RCC 7860 (cell line): Measurements from ENCODE around the gene MPDU1.

Experiments
- DNase-seq: peaks from one replicate; pipeline ENCODE4 v3.0.0-alpha.2; 2015; ENCODE audit warnings: low spot score
- FAIRE-seq: peaks from 2 replicates; lab custom pipeline; 2012; peaks lifted over from hg19 to GRCh38; lab: Jason Lieb, UNC

MPDU1 gene

GRCh38 chr17:7583253-7584109, at the start of gene MPDU1:
MPDU1 (plus strand) TSS chr17:7583852; CDS start chr17:7583863, 11 bp downstream.
- DNase-seq (peak; percentile 85), FAIRE-seq (peak; percentile 17)

GRCh38 chr17:7538050-7538449, 45.6 kb upstream of the MPDU1 start:
- DNase-seq, result no peak
- no peak for FAIRE-seq

DNA sequence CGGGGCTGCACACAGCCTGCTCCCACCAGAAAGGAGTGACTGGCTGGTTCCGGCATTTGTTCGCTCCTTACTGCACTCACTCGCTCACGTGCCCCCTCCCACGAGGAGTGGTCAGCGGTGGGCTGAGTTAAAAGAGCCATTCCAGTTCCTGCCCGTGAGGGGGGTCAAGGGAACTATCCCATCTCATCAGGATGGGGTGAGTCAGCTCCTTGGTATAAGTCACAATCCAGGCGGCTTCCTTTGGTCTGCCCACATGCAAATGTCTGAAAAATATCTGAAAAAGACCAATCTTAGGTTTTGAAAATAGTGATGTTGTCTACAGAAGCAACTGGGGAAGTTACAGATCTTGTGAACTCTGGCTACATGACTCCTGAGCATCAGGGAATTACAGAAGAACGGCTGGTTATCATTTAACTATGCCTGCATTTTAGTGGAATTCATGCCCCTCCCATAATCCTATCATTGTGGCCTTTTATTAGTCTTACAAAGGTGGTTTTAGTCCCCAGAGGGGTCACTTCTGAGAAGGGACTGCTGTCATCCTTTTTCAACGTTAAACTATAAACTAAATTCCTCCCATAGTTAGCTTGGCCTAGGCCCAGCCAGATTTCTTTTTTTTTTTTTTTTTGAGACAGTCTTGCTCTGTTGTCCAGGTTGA, 44.6 kb upstream of the MPDU1 start:
- DNase-seq (no peak), FAIRE-seq (no peak)

DNA sequence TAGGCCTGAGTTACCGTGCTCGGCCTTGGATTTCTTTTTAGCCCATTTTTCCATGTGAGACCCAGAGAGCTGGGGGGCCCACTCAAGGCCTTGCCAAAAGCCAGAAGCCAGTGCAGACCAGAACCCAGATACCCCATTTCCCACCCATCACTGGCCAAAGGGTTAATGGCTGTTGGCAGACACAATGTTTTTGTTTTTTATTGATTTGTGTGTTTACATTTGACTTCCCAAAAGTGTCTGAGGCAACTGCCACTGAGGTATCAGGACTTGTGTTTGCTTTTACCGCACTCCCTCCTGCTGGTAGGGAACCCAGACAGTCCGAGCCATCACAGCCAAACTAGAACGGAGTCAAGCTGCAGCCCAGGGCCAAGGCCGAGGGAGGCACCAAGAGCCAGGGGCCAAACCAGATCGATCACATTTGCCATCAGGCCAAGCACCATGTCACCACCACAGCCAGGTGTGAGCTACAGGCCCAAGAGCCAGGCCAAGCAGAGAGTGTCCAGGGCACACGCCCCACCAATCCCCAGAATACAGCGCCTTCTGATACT, 42.5 kb upstream of the MPDU1 start:
- no peak for FAIRE-seq
- DNase-seq, result no peak

GRCh38 chr17:7544911-7545310, 38.7 kb upstream of the MPDU1 start:
- no peak for FAIRE-seq
- no peak for DNase-seq

DNA sequence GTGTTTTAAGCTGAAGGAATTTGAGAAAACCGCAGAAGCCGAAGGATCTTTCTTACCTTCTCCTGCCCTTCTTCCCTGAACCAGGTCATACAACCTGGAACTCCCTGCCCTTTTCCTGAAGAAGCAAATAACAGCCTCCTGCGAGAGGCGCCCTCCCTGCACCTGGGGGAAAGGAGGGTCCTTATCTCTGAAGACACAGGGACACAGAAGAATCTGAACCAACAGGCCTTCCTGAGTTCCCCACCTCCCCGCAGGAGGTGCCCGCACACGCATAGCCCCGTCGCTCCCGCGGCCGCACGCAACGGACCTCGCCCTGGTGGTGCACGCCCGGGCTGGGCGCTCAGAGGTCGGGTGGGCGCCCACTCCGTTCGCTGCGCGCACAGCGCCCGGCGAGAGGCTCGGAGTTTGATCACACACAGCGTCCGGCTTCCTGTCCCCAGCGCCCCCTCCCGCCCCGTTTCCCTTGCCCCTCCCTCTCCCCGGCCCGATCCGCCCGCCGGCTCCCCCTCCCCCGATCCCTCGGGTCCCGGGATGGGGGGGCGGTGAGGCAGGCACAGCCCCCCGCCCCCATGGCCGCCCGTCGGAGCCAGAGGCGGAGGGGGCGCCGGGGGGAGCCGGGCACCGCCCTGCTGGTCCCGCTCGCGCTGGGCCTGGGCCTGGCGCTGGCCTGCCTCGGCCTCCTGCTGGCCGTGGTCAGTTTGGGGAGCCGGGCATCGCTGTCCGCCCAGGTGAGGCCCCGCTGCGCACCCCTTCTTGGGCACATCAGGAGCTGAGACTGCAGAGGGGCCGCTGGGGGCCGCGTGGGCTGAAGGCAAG, 34.9 kb upstream of the MPDU1 start, which contains the start of gene TNFSF12:
TNFSF12 (plus strand) TSS at position 474 of the 816 bp plus-strand sequence; CDS start at position 570, 96 bp downstream.
- no peak for DNase-seq
- no peak for FAIRE-seq

DNA sequence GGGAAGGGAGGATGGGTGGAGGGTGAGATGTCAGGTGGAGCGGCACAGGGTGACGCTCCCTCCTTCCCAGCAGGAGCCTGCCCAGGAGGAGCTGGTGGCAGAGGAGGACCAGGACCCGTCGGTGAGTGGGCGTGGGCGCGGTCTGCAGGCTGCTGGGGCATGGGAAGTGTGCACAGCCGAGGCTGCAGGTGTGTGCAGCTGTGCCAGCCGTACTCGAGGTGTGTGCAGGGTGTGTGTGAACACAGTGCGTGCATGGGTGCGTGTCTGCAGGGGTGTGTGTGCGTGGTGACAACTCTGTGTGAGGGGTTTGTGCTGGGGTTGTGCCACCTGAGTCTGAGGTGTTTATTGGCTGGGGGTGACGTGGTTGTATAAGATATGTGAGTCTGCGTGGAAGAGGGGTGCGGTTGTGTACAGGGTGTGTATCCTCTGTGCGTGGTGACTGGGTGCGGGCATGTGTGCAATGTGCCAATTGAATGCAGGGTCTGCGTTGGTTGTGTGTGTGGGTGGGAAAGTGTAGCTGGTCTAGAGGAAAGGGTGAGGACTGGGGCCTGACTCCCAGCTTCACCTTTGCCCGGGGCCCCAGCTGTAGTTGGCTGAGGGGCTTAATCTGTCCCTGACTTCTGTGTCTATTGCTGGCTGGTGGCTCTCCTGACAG, 34.1 kb upstream of the MPDU1 start:
- FAIRE-seq (no peak), DNase-seq (no peak)

GRCh38 chr17:7550344-7550743, 33.3 kb upstream of the MPDU1 start:
- DNase-seq (no peak), FAIRE-seq (no peak)

GRCh38 chr17:7551396-7551795, 32.3 kb upstream of the MPDU1 start:
- DNase-seq (no peak), FAIRE-seq (no peak)

- no peak for FAIRE-seq
- no peak for DNase-seq
Observed at GRCh38 chr17:7552621-7553051, 31.0 kb upstream of the MPDU1 start.

DNA sequence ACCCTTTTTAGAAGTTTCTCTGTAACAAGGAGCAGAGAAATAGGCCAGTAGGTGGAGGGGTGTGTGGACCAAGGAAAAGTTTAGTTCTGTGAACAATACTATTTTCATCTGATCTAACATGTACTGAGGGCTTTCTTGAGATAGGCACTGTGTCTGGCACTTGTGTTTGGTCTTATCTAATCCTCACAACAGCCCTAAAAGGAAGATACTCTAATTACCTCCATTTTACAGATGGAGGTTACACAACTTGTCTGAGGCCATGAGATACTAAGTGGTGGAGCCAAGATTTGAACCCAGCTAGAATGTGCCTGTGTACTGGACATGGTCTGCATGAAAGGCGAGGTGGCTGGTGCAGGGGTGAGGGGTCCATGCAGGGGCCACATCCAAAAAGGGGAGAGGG, 30.3 kb upstream of the MPDU1 start:
- no peak for FAIRE-seq
- DNase-seq, result no peak

DNA sequence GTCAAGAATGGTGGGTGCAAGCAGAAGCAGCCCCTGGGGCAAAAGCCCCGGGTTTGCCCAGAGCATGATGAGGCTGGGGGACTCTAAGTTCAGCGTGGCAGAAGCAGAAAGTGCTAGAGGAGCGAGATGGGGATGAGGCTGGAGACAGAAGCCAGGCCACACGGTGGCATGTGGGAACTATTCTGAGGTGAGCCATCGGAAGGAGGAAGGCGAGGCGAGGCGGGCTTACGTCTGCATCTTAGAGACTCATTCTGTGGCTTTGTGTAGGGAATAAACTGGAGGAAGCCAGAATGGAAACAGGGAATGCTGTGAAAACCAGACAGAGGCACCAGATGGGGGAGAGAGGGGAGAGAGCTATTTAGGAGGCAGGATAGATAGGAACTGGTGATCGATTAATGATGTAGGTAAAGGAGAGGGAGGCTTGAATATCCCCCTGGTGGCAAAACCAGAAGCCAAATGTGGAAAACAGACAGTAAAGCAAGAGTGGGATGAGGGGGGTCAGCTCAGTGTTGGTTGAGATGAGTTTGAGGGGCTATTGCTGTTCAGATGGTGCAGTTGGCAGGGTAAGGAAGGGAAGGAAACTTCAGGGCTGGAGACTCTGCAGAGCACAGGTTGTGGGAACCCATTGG, 28.2 kb upstream of the MPDU1 start:
- DNase-seq, result no peak
- FAIRE-seq, result no peak

GRCh38 chr17:7556627-7557026, 27.0 kb upstream of the MPDU1 start:
- FAIRE-seq (no peak), DNase-seq (no peak)

DNA sequence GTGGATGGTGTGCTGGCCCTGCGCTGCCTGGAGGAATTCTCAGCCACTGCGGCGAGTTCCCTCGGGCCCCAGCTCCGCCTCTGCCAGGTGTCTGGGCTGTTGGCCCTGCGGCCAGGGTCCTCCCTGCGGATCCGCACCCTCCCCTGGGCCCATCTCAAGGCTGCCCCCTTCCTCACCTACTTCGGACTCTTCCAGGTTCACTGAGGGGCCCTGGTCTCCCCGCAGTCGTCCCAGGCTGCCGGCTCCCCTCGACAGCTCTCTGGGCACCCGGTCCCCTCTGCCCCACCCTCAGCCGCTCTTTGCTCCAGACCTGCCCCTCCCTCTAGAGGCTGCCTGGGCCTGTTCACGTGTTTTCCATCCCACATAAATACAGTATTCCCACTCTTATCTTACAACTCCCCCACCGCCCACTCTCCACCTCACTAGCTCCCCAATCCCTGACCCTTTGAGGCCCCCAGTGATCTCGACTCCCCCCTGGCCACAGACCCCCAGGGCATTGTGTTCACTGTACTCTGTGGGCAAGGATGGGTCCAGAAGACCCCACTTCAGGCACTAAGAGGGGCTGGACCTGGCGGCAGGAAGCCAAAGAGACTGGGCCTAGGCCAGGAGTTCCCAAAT, 26.4 kb upstream of the MPDU1 start:
- DNase-seq, result no peak
- FAIRE-seq, result no peak

DNA sequence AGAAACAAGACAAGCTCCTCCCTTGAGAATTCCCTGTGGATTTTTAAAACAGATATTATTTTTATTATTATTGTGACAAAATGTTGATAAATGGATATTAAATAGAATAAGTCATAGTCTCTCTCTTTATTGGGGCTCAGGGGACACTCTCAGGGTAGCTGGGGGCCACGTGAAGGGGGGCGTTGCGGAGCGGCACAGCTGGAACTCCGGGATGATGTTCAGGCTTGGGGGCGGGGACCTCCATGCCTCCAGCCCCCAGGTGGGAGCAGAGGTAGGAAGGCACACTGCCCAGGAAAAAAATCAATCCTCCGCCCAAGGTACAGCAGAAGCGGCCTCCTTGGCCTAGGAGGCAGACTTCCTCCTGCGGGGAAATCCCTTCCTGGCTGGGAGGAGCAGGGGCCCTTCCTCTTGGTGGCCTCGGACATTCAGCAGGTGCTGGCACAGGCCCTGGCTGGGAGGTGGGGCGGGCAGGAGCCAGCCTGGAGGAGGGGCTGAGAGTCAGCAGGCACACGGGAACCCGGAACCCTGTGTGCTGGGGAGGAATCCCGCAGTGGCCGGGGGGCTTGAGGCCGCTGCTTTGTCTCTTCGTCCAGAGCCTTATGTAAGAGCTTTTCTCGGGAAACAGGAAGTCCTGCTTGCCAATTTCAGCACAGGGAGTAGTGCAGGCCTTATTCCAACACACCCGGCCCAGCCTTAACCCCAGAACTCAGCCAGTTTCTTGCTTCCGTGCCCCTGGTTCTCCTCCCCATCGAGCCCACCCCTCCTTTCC, 25.7 kb upstream of the MPDU1 start:
- DNase-seq (no peak), FAIRE-seq (no peak)

GRCh38 chr17:7558544-7559319, 24.9 kb upstream of the MPDU1 start, which contains the start of gene TNFSF13:
TNFSF13 (plus strand) TSS chr17:7558750; CDS start chr17:7559040, 290 bp downstream.
- DNase-seq, result no peak
- FAIRE-seq, result no peak

- FAIRE-seq (no peak), DNase-seq (no peak)
Observed at GRCh38 chr17:7559320-7560171, 24.1 kb upstream of the MPDU1 start.
